GM12878 (cell line): Measurements from ENCODE around the gene FAM25G. TPM values are rescaled to one million over a fixed set of nuclear protein-coding genes. Genes with fewer than 3 reads are reported as not detected.

Source experiments
- ATAC-seq: fragments of 200-7000 bp; cut with Tn5 transposase; 3 replicates; pipeline ENCODE4 v1.9.1; 2020; ENCODE audit warnings: mild to moderate bottlenecking, moderate library complexity
- BruUV-seq: library from RNA; stranded (reverse); fragments of 400-500 nt; replicated peaks from 2 replicates; lab custom pipeline; 2021; lab: Mats Ljungman, UMichigan
- CTCF ChIA-PET: fragments of 300-600 bp; sonication (Branson Sonifier 250); formaldehyde crosslinking; extraction: SDS; loops from one replicate; lab custom pipeline; 2021; ENCODE audit warnings: inconsistent platforms; lab: Yijun Ruan, JAX
- POLR2A ChIA-PET: fragments of 350-600 bp; formaldehyde crosslinking; extraction: SDS; loops from one replicate; lab custom pipeline; 2021; ENCODE audit warnings: inconsistent platforms; lab: Charles Lee
- RAD21 ChIA-PET: fragments of 300-600 bp; sonication (Branson Sonifier 250); formaldehyde crosslinking; loops from one replicate; lab custom pipeline; 2023; ENCODE audit warnings: antibody characterized with exemption; ENCODE audit not compliant: unreplicated experiment; lab: Charles Lee
- SMC1A ChIA-PET: fragments of 300-600 bp; sonication (Branson Sonifier 250); formaldehyde crosslinking; loops from one replicate; lab custom pipeline; 2023; ENCODE audit not compliant: unreplicated experiment, uncharacterized antibody; lab: Charles Lee
- DNase-seq: peaks from one replicate; pipeline ENCODE4 v3.0.0-alpha.2; 2011; ENCODE audit warnings: low read depth, low spot score
- FAIRE-seq: peaks from 3 replicates; lab custom pipeline; 2011; peaks lifted over from hg19 to GRCh38; lab: Jason Lieb, UNC
- H2AFZ ChIP-seq: 2 replicates; pipeline ENCODE4 v1.6.0; 2011; ENCODE audit warnings: low read depth, low read length, control low read depth; ENCODE audit not compliant: control insufficient read depth
- H3K27ac ChIP-seq: 2 replicates; pipeline ENCODE4 v1.5.1; 2011; ENCODE audit warnings: control low read depth; ENCODE audit not compliant: control insufficient read depth, insufficient read depth
- H3K27me3 ChIP-seq, 2 experiments: replicated peaks in 1 of 2; 2 replicates each; pipeline versions ENCODE4 v1.6.0 to v1.6.1; 2011; ENCODE audit warnings: low read length in 1 of 2; ENCODE audit not compliant: control insufficient read depth in 2 of 2, insufficient read depth in 2 of 2
- H3K36me3 ChIP-seq, 2 experiments: 2 replicates each; pipeline ENCODE4 v1.5.1; 2011; ENCODE audit warnings: low read length in 1 of 2; ENCODE audit not compliant: control insufficient read depth in 2 of 2, insufficient read depth in 2 of 2
- H3K4me1 ChIP-seq: 2 replicates; pipeline ENCODE4 v1.6.1; 2011; ENCODE audit warnings: mild to moderate bottlenecking, low read length, moderate library complexity, mixed read lengths; ENCODE audit not compliant: control insufficient read depth, insufficient read depth
- H3K4me2 ChIP-seq: 2 replicates; pipeline ENCODE4 v1.6.0; 2011; ENCODE audit warnings: control low read depth; ENCODE audit not compliant: control insufficient read depth, insufficient read depth
- H3K4me3 ChIP-seq: fragments of 200-600 bp; sonication (generic); 2 replicates; pipeline ENCODE4 v1.5.1; 2016
- H3K79me2 ChIP-seq: 2 replicates; pipeline ENCODE4 v1.6.0; 2011; ENCODE audit warnings: low read length; ENCODE audit not compliant: control insufficient read depth, insufficient read depth
- H3K9ac ChIP-seq: 2 replicates; pipeline ENCODE4 v1.8.0; 2011; ENCODE audit warnings: low read length, control low read depth, mixed read lengths; ENCODE audit not compliant: control insufficient read depth, insufficient read depth
- H3K9me3 ChIP-seq: replicated peaks from 3 replicates; pipeline ENCODE4 v1.5.1; 2011; ENCODE audit warnings: mild to moderate bottlenecking, low read length; ENCODE audit not compliant: control insufficient read depth, insufficient read depth
- H4K20me1 ChIP-seq: 2 replicates; pipeline ENCODE4 v1.6.0; 2011; ENCODE audit not compliant: control insufficient read depth, insufficient read depth
- ATF3 ChIP-seq: IDR thresholded peaks from 2 replicates; pipeline ENCODE4 v1.6.1; 2011; ENCODE audit warnings: low read depth, mild to moderate bottlenecking, low read length, moderate library complexity, borderline replicate concordance; ENCODE audit errors: extremely low read depth
- BCLAF1 ChIP-seq: fragments of 450-650 bp; IDR thresholded peaks from 2 replicates; pipeline ENCODE4 v1.6.1; 2017; ENCODE audit warnings: antibody characterized with exemption, mild to moderate bottlenecking, moderate library complexity
- BRCA1 ChIP-seq: IDR thresholded peaks from 2 replicates; pipeline ENCODE4 v1.6.1; 2011; ENCODE audit warnings: low read depth, low read length, improper control_type of control experiment
- ELK1 ChIP-seq: IDR thresholded peaks from 2 replicates; pipeline ENCODE4 v1.6.1; 2012; ENCODE audit warnings: low read depth, low read length, improper control_type of control experiment
- GATAD2B ChIP-seq: fragments of 450-650 bp; conservative IDR thresholded peaks from 2 replicates; pipeline ENCODE4 v1.6.1; 2017; ENCODE audit warnings: low read depth, mild to moderate bottlenecking, moderate library complexity
- JUNB ChIP-seq: IDR thresholded peaks from 2 replicates; pipeline ENCODE4 v1.6.1; 2016; ENCODE audit warnings: antibody characterized with exemption, mild to moderate bottlenecking
- KLF5 ChIP-seq: fragments of 450-650 bp; IDR thresholded peaks from 2 replicates; pipeline ENCODE4 v1.6.1; 2014; ENCODE audit warnings: mild to moderate bottlenecking; ENCODE audit not compliant: partially characterized antibody
- NFIC ChIP-seq: IDR thresholded peaks from 2 replicates; pipeline ENCODE4 v1.6.1; 2012; ENCODE audit warnings: low read depth, mild to moderate bottlenecking, inconsistent platforms, low read length, moderate library complexity
- NKRF ChIP-seq: fragments of 450-650 bp; conservative IDR thresholded peaks from 2 replicates; pipeline ENCODE4 v1.6.1; 2017; ENCODE audit warnings: mild to moderate bottlenecking, moderate library complexity
- NR2C2 ChIP-seq: IDR thresholded peaks from 2 replicates; pipeline ENCODE4 v1.6.1; 2011; ENCODE audit warnings: borderline replicate concordance, low read depth; ENCODE audit not compliant: control insufficient read depth, insufficient read length
- NRF1 ChIP-seq: conservative IDR thresholded peaks from 2 replicates; pipeline ENCODE4 v1.6.1; 2011; ENCODE audit warnings: mild to moderate bottlenecking, low read depth, low read length, improper control_type of control experiment
- POLR2A ChIP-seq: IDR thresholded peaks from 2 replicates; pipeline ENCODE4 v1.6.1; 2011; ENCODE audit warnings: low read depth, mild to moderate bottlenecking, low read length
- POU2F2 ChIP-seq: IDR thresholded peaks from 3 replicates; pipeline ENCODE4 v1.6.1; 2011; ENCODE audit warnings: low read depth, mild to moderate bottlenecking, low read length, borderline replicate concordance
- SMAD5 ChIP-seq: IDR thresholded peaks from 2 replicates; pipeline ENCODE4 v1.6.1; 2016; ENCODE audit warnings: antibody characterized with exemption, low read depth
- TAF1 ChIP-seq: IDR thresholded peaks from 2 replicates; pipeline ENCODE4 v1.6.1; 2011; ENCODE audit warnings: mild to moderate bottlenecking, low read depth, low read length, borderline replicate concordance
- TARDBP ChIP-seq: IDR thresholded peaks from 2 replicates; pipeline ENCODE4 v1.6.1; 2016; ENCODE audit warnings: borderline replicate concordance
- TCF7 ChIP-seq: IDR thresholded peaks from 2 replicates; pipeline ENCODE4 v1.6.1; 2014; ENCODE audit warnings: antibody characterized with exemption, borderline replicate concordance
- ZNF207 ChIP-seq: fragments of 450-650 bp; IDR thresholded peaks from 2 replicates; pipeline ENCODE4 v1.6.1; 2014; ENCODE audit warnings: antibody characterized with exemption, mild to moderate bottlenecking, borderline replicate concordance
- ZNF274 ChIP-seq: IDR thresholded peaks from one replicate; pipeline ENCODE4 v1.8.0; 2011; ENCODE audit not compliant: insufficient read length, insufficient read depth
- WGBS: methylation state at CpG from one replicate; pipeline ENCODE4 v1.1.6; 2016; ENCODE audit warnings: low lambda C conversion rate; ENCODE audit not compliant: insufficient replicate concordance, insufficient coverage; ENCODE audit errors: missing lambda C conversion rate; 5-methylcytosine and 5-hydroxymethylcytosine counted together
- in situ Hi-C: fragments of 300-500 bp; cut with MboI; formaldehyde crosslinking; loops from 9 replicates; pipeline ENCODE4 v1.14.3; 2018; ENCODE audit warnings: mixed read lengths
- intact Hi-C: fragments of 100-400 bp; cut with micrococcal nuclease; formaldehyde crosslinking; loops from one replicate; pipeline ENCODE4 v1.14.2; 2022; ENCODE audit not compliant: unreplicated experiment
- polyA plus RNA-seq, 11 experiments: library from polyadenylated mRNA; depleted of rRNA in 4 of 11; unstranded in 6 of 11; stranded (reverse) in 5 of 11; fragments of >200 nt; fragmentation: Nextera tagmentation in 4 of 11; fragmentation: Illumina TruSeq in 1 of 11; extraction: Ambion mirVana in 4 of 11; extraction: Trizol in 1 of 11; gene quantifications; 1 replicate in 1 of 11; 2 replicates in 10 of 11; pipeline versions ENCODE4 v1.2.1 to v1.2.3, GENCODE V29; 2011 to 2016; ENCODE audit warnings: inconsistent platforms in 2 of 11, missing spikeins in 2 of 11, low read depth in 1 of 11
- total RNA-seq, 4 experiments: library from RNA; depleted of rRNA in 3 of 4; stranded (reverse); fragments of >200 nt in 3 of 4; fragmentation: Illumina TruSeq in 1 of 4; extraction: Trizol in 1 of 4; gene quantifications; 2 replicates each; pipeline versions ENCODE4 v1.2.1 to v1.2.3, GENCODE V29; 2013 to 2021

The FAM25G gene
- total and polyA plus RNA-seq, 10 of the 15 experiments (the other 5 are each of a cell fraction or from before 2014, with no cell fraction given): not detected

GRCh38 chr10:47457826-47458225 lies 33.7 kb downstream of the FAM25G start:
- in situ Hi-C loops: no loop called here
- intact Hi-C loops: no loop called here
- FAIRE-seq (no peak), ATAC-seq (no peak), DNase-seq (no peak)
- H3K36me3 ChIP-seq: no peaks in the 10 kb centered on the region
- SMC1A ChIA-PET: no interaction called here
- WGBS: 0% methylated on average over 1 of the region's 1 CpG
- H2AFZ ChIP-seq: no peak overlapping the region
- H3K27me3 ChIP-seq: peaks cover 0 to 3% of the 10 kb centered on the region in 2 experiments; a peak in 3 of 4 replicates
- POLR2A ChIA-PET: no interaction called here
- no peaks in the 10 kb centered on the region for H3K9me3 ChIP-seq
- CTCF ChIA-PET: no interaction called here
- H3K4me2 ChIP-seq: no peak overlapping the region
- no peaks in the 10 kb centered on the region for H3K4me1 ChIP-seq
- no TSS peak for BruUV-seq
- no peak for TF ChIP-seq NRF1
- no peak for TF ChIP-seq KLF5
- no peak for TF ChIP-seq POLR2A
- TF ChIP-seq SMAD5: no peak
- TF ChIP-seq TARDBP: no peak
- TF ChIP-seq BCLAF1: no peak
- TF ChIP-seq TAF1: no peak
- TF ChIP-seq GATAD2B: no peak
- TF ChIP-seq NKRF: no peak
- TF ChIP-seq NR2C2: no peak
- TF ChIP-seq TCF7: no peak
- no peak for TF ChIP-seq ATF3
- TF ChIP-seq BRCA1: no peak
- no peak for TF ChIP-seq JUNB
- TF ChIP-seq NFIC: no peak
- no peak for TF ChIP-seq POU2F2
- no peak for TF ChIP-seq ZNF207
- TF ChIP-seq ELK1: no peak
- no peak for TF ChIP-seq ZNF274
- no peaks in the 10 kb centered on the region for H3K79me2 ChIP-seq
- no peak overlapping the region for H3K9ac ChIP-seq
- H3K4me3 ChIP-seq: no peak overlapping the region
- RAD21 ChIA-PET: no interaction called here
- no peaks in the 10 kb centered on the region for H4K20me1 ChIP-seq
- no peak overlapping the region for H3K27ac ChIP-seq
